GM12892 (cell line): ENCODE measurements around the gene SGPL1.

Experiments
- DNase-seq: peaks from one replicate; pipeline ENCODE4 v3.0.0; 2011; ENCODE audit not compliant: insufficient read length
- FAIRE-seq: peaks from 2 replicates; lab custom pipeline; 2011; peaks lifted over from hg19 to GRCh38; lab: Jason Lieb, UNC
- POLR2A ChIP-seq: IDR thresholded peaks from 2 replicates; pipeline ENCODE4 v1.6.1; 2011; ENCODE audit warnings: low read depth, low read length, control low read depth
- POLR2AphosphoS5 ChIP-seq: IDR thresholded peaks from 2 replicates; pipeline ENCODE4 v1.6.1; 2011; ENCODE audit warnings: low read depth, low read length, control low read depth
- TAF1 ChIP-seq: IDR thresholded peaks from 2 replicates; pipeline ENCODE4 v1.6.1; 2011; ENCODE audit warnings: low read depth, mild to moderate bottlenecking, control low read depth, low read length, borderline replicate concordance

Gene SGPL1

GRCh38 chr10:70891627-70892026 lies 75.9 kb downstream of the SGPL1 start:
- FAIRE-seq (no peak), DNase-seq (no peak)
- TF ChIP-seq POLR2A = no peak
- no peak for TF ChIP-seq TAF1
- TF ChIP-seq POLR2AphosphoS5 = no peak

DNA sequence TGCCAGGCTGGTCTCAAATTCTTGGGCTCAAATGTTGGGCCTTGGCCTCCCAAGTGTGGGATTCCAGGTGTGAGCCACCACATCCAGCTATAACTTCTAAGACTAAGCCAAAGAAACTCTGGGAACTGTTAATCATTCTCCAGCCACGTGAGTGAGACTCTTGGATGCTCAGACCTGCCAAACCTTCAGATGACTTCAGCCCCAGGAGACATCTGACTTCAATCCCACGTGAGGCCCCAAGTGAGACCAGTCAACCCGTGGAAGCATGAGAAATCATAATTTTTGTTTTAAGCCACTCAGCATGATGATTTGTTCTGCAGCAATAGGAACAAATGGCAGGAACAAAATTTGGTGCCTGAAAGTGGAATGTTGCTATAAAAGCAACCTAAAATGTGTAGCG lies 76.9 kb downstream of the SGPL1 start:
- TF ChIP-seq POLR2A (no peak), TAF1 (no peak), POLR2AphosphoS5 (no peak)
- no peak for FAIRE-seq

DNA sequence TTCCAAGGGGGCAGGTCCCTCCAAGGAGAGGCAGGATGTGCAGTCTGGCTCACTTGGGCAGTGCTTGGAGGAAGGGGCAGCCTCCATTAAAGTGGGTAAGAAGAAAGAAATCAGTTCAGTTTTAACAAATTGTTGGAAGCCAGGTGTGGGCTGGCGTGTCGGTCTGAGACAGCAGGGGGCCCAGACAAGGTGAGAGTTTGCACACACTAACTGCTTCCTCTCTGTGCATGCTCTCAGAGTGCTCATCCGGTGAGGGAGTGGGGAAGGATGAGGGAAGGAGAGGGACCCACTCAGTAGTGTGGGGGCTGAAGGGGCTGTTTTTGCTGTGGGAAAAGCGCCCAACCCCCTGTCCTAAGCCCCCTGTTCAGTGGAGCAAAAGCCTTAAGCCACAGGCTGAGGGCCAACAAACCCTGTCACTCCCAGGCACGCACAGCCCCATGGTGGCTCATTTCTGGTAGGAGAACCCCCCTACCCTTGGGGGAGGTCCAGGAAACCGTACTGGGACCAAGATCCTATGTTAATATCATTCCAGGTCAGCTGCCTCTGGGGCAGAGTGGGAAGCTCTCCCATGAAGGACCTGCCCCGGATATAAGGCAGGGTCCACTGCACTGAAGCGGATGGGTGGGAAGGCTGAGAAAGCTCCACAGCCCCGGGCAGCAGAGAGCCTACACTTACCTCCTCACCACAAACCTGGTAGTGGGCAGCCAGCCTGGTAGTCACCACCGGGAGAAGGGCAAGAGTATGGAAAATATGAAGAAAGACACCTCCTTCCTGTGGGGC lies 77.7 kb downstream of the SGPL1 start:
- FAIRE-seq (no peak), DNase-seq (no peak)
- TF ChIP-seq TAF1 (no peak), POLR2A (no peak), POLR2AphosphoS5 (no peak)

More for the DNA sequence above, 76.9 kb downstream of the SGPL1 start:
- no peak for DNase-seq

- no peak for FAIRE-seq
These were observed 78.7 kb downstream of the SGPL1 start for GRCh38 chr10:70894416-70894815.

DNA sequence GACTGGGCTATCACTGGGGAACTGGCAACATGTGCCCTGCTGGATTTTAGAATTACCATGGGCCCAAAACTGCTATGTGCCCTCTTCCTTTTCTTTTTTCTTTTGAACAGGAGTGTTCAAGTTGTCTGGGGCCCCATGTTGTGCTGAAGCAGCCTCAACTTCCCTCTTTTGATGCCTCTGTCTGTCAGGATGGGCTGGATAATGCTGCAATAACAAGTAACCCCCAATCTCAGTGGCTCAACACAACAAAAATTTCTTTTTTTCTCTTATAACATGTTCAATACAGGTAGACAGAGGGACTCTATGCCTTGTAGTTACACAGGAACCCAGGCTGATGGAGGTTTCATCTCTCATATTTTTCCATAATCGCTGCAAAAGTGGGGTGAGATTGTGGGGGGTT lies 80.8 kb downstream of the SGPL1 start:
- FAIRE-seq (no peak), DNase-seq (no peak)
- no peak for TF ChIP-seq POLR2A
- no peak for TF ChIP-seq TAF1
- TF ChIP-seq POLR2AphosphoS5 = no peak

More at GRCh38 chr10:70894416-70894815, 78.7 kb downstream of the SGPL1 start:
- TF ChIP-seq POLR2A = no peak
- no peak for TF ChIP-seq TAF1
- TF ChIP-seq POLR2AphosphoS5 = no peak
- DNase-seq = no peak

DNA sequence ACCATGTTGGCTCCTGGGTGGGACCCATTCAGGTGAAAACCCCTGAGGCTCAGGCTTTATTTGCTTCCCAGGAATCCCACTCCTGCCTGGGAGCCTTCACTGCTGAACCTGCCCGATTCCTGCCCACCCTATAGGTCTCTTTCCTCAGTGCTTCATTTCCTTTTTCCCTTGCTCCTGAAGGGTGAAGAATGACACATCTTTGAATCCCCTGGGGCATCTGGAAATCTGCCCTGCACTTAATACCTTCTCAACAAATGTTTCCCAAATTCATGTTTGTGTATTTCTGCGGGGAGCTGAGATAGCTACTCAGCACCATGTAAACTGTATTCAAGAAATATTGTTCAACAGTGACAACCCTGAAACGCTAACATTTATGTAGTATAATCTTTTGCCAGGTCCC lies 82.9 kb downstream of the SGPL1 start:
- DNase-seq (no peak), FAIRE-seq (no peak)
- no peak for TF ChIP-seq POLR2AphosphoS5
- TF ChIP-seq POLR2A = no peak
- no peak for TF ChIP-seq TAF1

- DNase-seq = no peak
- TF ChIP-seq POLR2A = no peak
- TF ChIP-seq TAF1 = no peak
- TF ChIP-seq POLR2AphosphoS5 = no peak
- FAIRE-seq = no peak
These were observed 83.3 kb downstream of the SGPL1 start for GRCh38 chr10:70899096-70899495.

DNA sequence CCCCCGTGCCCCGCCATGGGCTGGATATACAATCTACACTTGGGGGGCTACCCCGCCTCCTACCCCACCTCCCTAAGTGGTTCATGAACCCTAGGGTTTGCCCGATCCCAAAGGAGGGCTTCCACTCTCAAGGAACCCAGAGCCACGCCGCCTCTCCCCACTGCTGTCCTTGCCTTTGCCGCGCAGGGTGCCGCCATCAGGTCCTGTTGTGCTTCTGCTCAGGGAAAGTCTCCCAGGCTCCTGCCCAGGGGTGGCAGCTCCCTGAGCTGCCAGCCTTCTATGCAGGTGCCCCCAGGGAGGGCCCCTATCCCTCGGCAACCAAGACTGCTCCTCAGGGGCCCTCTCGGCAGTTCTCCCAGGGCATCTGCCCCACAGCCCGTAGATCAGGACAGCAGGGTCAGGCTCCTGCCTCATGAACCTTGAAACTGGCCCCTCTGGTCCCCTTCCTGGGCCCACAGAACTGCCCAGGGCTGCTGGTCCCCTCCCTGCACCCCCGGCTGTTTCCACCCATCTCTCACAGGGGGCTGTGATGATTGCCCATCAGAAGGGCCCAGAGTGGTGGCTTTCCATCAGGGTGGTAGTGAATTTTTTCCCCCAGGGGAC lies 85.6 kb downstream of the SGPL1 start:
- FAIRE-seq = no peak
- TF ChIP-seq POLR2A = no peak
- TF ChIP-seq POLR2AphosphoS5 = no peak
- TF ChIP-seq TAF1 = no peak

GRCh38 chr10:70902661-70903261 lies 87.0 kb downstream of the SGPL1 start:
- TF ChIP-seq POLR2AphosphoS5 = no peak
- TF ChIP-seq POLR2A = no peak
- no peak for TF ChIP-seq TAF1
- FAIRE-seq (no peak), DNase-seq (no peak)

More for the DNA sequence above, 85.6 kb downstream of the SGPL1 start:
- DNase-seq = no peak

GRCh38 chr10:70903262-70903921 lies 87.6 kb downstream of the SGPL1 start:
- peak; percentile 55 for DNase-seq
- no peak for FAIRE-seq
- TF ChIP-seq POLR2A = no peak
- TF ChIP-seq TAF1 = no peak
- no peak for TF ChIP-seq POLR2AphosphoS5
